ENCODE data around the gene PPM1D. TPM values are rescaled to one million over a fixed set of nuclear protein-coding genes. Genes with fewer than 3 reads are reported as not detected.

The PPM1D gene
- total RNA-seq, 1 donor = 15.5 TPM

DNA sequence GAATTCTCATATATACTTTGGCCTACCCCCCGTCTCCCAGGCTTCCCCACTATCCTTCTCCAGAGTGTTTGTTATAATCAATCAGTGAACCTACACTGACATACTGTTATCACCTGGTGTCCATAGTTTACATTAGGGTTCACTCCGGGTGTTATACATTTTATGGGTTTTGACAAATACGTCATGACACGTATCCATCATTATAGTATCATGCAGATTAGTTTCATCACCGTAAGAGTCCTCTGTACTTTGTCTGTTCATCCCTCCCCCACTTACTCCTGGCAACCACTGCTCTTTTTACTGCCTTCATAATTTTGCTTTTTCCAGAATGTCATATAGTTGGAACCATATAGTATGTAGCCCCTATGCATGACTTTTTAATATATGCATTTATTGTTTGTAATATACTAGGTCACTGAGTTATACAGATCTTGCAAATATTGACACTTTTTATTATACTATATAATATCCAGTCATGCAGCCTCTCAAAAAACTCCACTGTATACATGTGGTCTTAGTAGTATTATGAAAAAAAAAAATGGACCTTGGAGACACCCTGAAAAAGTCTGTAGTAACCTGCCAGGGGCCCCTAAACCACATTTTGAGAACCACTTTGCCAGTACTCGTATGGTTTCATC lies 28.4 kb downstream of the PPM1D start:
- no peak overlapping the region for H3K4me3 ChIP-seq (ENCODE audit: low read depth, low read length)
- TF ChIP-seq CTCF (IDR thresholded peaks at IDR 0.05; ENCODE audit: insufficient read depth, low read depth, low read length) = no peak
- DNase-seq (ENCODE audit: low read depth) = no peak

GRCh38 chr17:60629120-60629519 lies 29.1 kb downstream of the PPM1D start:
- no peak for TF ChIP-seq CTCF (IDR thresholded peaks at IDR 0.05; ENCODE audit: insufficient read depth, low read depth, low read length)
- no peak overlapping the region for H3K4me3 ChIP-seq (ENCODE audit: low read depth, low read length)
- DNase-seq (ENCODE audit: low read depth) = no peak

DNA sequence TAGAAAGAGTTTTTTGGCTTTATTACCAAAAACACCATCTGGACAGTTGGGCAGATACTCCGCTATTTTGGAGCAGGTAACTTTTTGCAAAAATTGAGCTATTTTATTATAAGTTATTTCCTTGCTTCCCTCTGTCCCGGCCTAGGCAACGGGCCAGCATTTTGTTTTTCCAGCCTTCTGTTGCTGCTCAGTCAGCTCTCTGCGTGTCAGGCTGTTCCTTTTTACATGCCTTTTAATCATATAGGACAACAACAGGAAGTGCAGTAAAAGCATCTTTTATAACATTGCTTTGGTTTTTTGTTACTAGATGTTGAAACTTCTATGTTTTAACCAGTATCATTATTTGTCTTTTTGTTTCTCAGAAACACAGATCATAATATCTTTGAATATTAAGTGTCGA lies 30.4 kb downstream of the PPM1D start:
- TF ChIP-seq CTCF (IDR thresholded peaks at IDR 0.05; ENCODE audit: insufficient read depth, low read depth, low read length) = no peak
- H3K4me3 ChIP-seq (ENCODE audit: low read depth, low read length) = no peak overlapping the region
- DNase-seq (ENCODE audit: low read depth) = peak; percentile 64

DNA sequence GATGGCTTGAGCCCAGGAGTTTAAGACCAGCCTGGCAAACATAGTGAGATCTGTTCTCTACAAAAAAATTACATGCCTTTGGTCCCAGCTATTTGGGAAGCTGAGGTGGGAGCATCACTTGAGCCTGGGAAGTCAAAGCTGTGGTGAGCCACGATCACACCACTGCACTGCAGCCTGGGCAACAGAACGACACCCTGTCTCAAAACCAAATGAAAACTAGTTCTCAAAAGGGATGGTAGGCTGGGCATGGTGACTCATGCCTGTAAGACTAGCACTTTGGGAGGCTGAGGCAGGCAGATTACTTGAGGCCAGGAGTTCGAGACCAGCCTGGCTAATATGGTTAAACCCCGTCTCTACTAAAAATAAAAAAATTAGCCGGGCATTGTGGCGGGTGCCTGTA lies 31.1 kb downstream of the PPM1D start:
- no peak for TF ChIP-seq CTCF (IDR thresholded peaks at IDR 0.05; ENCODE audit: insufficient read depth, low read depth, low read length)
- no peak for DNase-seq (ENCODE audit: low read depth)
- H3K4me3 ChIP-seq (ENCODE audit: low read depth, low read length) = no peak overlapping the region

- no peak for DNase-seq (ENCODE audit: low read depth)
- no peak for TF ChIP-seq CTCF (IDR thresholded peaks at IDR 0.05; ENCODE audit: insufficient read depth, low read depth, low read length)
- H3K4me3 ChIP-seq (ENCODE audit: low read depth, low read length) = no peak overlapping the region
Observed at GRCh38 chr17:60637683-60638082, 37.7 kb downstream of the PPM1D start.

GRCh38 chr17:60639019-60639330 lies 39.0 kb downstream of the PPM1D start:
- no peak for TF ChIP-seq CTCF (IDR thresholded peaks at IDR 0.05; ENCODE audit: insufficient read depth, low read depth, low read length)
- H3K4me3 ChIP-seq (ENCODE audit: low read depth, low read length) = no peak overlapping the region
- no peak for DNase-seq (ENCODE audit: low read depth)

GRCh38 chr17:60640503-60640902 lies 40.5 kb downstream of the PPM1D start:
- DNase-seq (ENCODE audit: low read depth) = peak; percentile 23
- peak; percentile 63 for TF ChIP-seq CTCF (IDR thresholded peaks at IDR 0.05; ENCODE audit: insufficient read depth, low read depth, low read length)
- no peak overlapping the region for H3K4me3 ChIP-seq (ENCODE audit: low read depth, low read length)

Data from fibroblast of villous mesenchyme (primary cell).